Endodermal cell (in vitro differentiated cells): ENCODE results near the gene ST3GAL3. TPM values are rescaled to one million over a fixed set of nuclear protein-coding genes. Genes with fewer than 3 reads are reported as not detected.

ENCODE experiments used
- DNase-seq: peaks from one replicate; pipeline ENCODE4 v3.0.0-alpha.2; 2017
- H3K27ac ChIP-seq: 2 replicates; pipeline ENCODE4 v1.5.1; 2013; ENCODE audit warnings: mild to moderate bottlenecking, low read depth, low read length, moderate library complexity
- H3K27me3 ChIP-seq: 2 replicates; pipeline ENCODE4 v1.6.1; 2013; ENCODE audit warnings: mild to moderate bottlenecking, low read length, moderate library complexity; ENCODE audit not compliant: insufficient read depth, control insufficient read depth, poor library complexity, severe bottlenecking
- H3K36me3 ChIP-seq: 2 replicates; pipeline ENCODE4 v1.7.0; 2013; ENCODE audit warnings: mild to moderate bottlenecking, low read length, moderate library complexity; ENCODE audit not compliant: control insufficient read depth, insufficient read depth
- H3K4me1 ChIP-seq: one replicate; pipeline ENCODE4 v1.7.0; 2013; ENCODE audit warnings: low read length; ENCODE audit not compliant: control insufficient read depth, insufficient read depth
- H3K4me3 ChIP-seq: 2 replicates; pipeline ENCODE4 v1.5.1; 2013; ENCODE audit warnings: mild to moderate bottlenecking, low read length, moderate library complexity
- H3K9ac ChIP-seq: 2 replicates; pipeline ENCODE4 v1.6.1; 2013; ENCODE audit warnings: mild to moderate bottlenecking, low read length, moderate library complexity; ENCODE audit not compliant: poor library complexity, severe bottlenecking; ENCODE audit errors: extremely low read depth
- H3K9me3 ChIP-seq: 2 replicates; pipeline ENCODE4 v1.6.1; 2013; ENCODE audit warnings: mild to moderate bottlenecking, low read length, moderate library complexity; ENCODE audit not compliant: control insufficient read depth
- H3K27ac Mint-ChIP-seq: 2 replicates; pipeline ENCODE4 v1.8.0; 2020; ENCODE audit warnings: mixed read lengths
- H3K27me3 Mint-ChIP-seq: 2 replicates; pipeline ENCODE4 v1.8.0; 2021; ENCODE audit warnings: mild to moderate bottlenecking, mixed read lengths; ENCODE audit not compliant: insufficient read depth
- H3K36me3 Mint-ChIP-seq: 2 replicates; pipeline ENCODE4 v1.8.0; 2020; ENCODE audit warnings: low read depth, mixed read lengths
- H3K4me1 Mint-ChIP-seq: 2 replicates; pipeline ENCODE4 v1.8.0; 2020; ENCODE audit warnings: mixed read lengths
- H3K4me3 Mint-ChIP-seq: 2 replicates; pipeline ENCODE4 v1.8.0; 2020; ENCODE audit warnings: mild to moderate bottlenecking, moderate library complexity, mixed read lengths
- H3K9me3 Mint-ChIP-seq: 2 replicates; pipeline ENCODE4 v1.8.0; 2020; ENCODE audit warnings: mild to moderate bottlenecking, mixed read lengths
- CTCF ChIP-seq: fragments of 200-600 bp; sonication (generic); conservative IDR thresholded peaks from 2 replicates; pipeline ENCODE4 v1.5.0; 2021; ENCODE audit warnings: antibody characterized with exemption, mild to moderate bottlenecking
- WGBS, 2 experiments: methylation state at CpG; one replicate each; pipeline versions ENCODE4 v1.1.5 to v1.1.7; 2013; ENCODE audit warnings: missing lambda C conversion rate in 2 of 2, mixed read lengths in 1 of 2; ENCODE audit not compliant: insufficient coverage in 1 of 2, insufficient read length in 1 of 2; 5-methylcytosine and 5-hydroxymethylcytosine counted together
- total RNA-seq, 2 donors: library from RNA; stranded (reverse); fragmentation: NEBNext Ultra II Directional in 1 of 2; extraction: Animal tissue kit (Norgen Biotek cat#: 25700) in 1 of 2; gene quantifications; 2 replicates in 1 of 2; 3 replicates in 1 of 2; pipeline ENCODE4 v1.2.1, GENCODE V29; 2021

ST3GAL3 gene
- total RNA-seq, 2 donors from 2014 or later = 15.5 to 15.9 TPM

- no peaks in the 10 kb centered on the region for H3K9me3 Mint-ChIP-seq
- no peak for TF ChIP-seq CTCF
- Histone ChIP-seq H3K4me3 (no peak overlapping the region), H3K4me1 (no peaks in the 10 kb centered on the region), H3K9ac (no peak overlapping the region), H3K9me3 (no peaks in the 10 kb centered on the region), H3K36me3 (no peaks in the 10 kb centered on the region), H3K27me3 (no peaks in the 10 kb centered on the region), H3K27ac (no peak overlapping the region)
- no peaks in the 10 kb centered on the region for H3K4me1 Mint-ChIP-seq
- H3K27me3 Mint-ChIP-seq = no peaks in the 10 kb centered on the region
- no peaks in the 10 kb centered on the region for H3K36me3 Mint-ChIP-seq
- no peak overlapping the region for H3K4me3 Mint-ChIP-seq
- DNase-seq = no peak
- no peak overlapping the region for H3K27ac Mint-ChIP-seq
These were observed 47.6 kb downstream of the ST3GAL3 start for GRCh38 chr1:43754892-43755291.

DNA sequence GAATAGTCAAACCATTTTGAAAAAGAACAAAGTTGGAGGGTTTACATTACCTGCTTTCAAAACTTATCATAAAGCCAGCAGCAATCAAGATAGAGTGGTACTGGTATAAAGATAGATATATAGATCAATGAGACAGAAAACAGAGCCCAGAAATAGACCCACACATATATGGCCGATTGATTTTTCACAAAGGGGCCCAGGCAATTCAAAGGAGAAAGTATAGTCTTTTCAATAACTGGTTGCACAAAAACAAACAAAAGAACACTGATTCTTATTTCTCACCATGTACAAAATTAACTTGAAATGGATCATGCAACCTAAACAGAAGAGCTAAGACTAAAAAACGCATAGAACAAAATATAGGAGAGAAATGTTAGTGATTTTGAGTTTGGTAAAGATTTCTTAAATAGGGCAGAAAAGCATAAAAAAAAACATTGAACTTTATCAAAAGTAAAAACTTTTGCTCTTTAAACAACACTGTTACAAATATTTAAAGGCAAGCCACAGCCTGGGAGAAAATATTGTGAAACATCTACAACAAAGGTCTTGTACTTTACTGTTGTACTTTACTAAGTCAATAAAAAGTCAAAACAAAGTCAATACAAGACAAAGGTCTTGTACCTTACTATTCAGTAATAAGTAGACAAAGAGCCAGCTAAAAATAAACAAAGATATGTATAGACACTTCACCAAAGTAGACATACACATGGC lies 50.2 kb downstream of the ST3GAL3 start:
- Mint-ChIP-seq H3K36me3 (no peaks in the 10 kb centered on the region), H3K4me1 (no peaks in the 10 kb centered on the region), H3K9me3 (no peaks in the 10 kb centered on the region), H3K27ac (no peak overlapping the region), H3K27me3 (no peaks in the 10 kb centered on the region), H3K4me3 (no peak overlapping the region)
- Histone ChIP-seq H3K4me3 (no peak overlapping the region), H3K27me3 (no peaks in the 10 kb centered on the region), H3K4me1 (no peaks in the 10 kb centered on the region), H3K27ac (no peak overlapping the region), H3K9me3 (no peaks in the 10 kb centered on the region), H3K36me3 (no peaks in the 10 kb centered on the region), H3K9ac (no peak overlapping the region)
- no peak for TF ChIP-seq CTCF
- WGBS, 2 experiments = 90% methylated on average over 2 of the region's 2 CpGs; no CpG with 5 or more reads in 1 of the 2 experiments
- no peak for DNase-seq

DNA sequence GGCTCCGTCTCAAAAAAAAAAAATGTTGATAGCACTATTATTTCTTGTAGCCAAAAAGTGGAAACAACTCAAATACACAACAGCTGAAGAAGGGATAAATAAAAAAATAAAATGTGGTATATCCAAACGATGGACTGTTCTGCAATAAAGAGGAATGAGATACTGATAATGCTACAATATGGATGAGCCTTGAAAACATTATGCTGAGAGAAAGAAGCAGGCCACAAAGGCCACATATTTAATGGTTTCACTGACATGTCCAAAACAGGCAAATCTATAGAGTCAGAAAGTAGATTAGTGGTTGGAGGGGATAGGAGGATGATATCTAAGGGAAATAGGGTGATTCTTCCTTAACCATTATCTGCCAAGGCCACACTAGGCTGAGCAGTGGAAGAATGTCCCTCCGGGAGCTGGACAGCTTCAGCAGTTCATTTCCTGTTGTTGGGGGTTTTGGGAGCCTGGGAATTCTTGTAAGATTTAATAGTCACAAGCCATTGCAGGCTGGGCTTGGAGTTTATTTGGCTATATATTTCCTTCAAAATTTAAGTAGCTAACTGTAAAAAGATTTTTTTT lies 53.5 kb downstream of the ST3GAL3 start:
- TF ChIP-seq CTCF = no peak
- H3K27ac Mint-ChIP-seq = no peak overlapping the region

More for the DNA sequence above, 53.5 kb downstream of the ST3GAL3 start:
- Histone ChIP-seq H3K4me3 (no peak overlapping the region), H3K36me3 (no peaks in the 10 kb centered on the region), H3K9me3 (no peaks in the 10 kb centered on the region), H3K27ac (no peak overlapping the region), H3K9ac (no peak overlapping the region), H3K27me3 (no peaks in the 10 kb centered on the region), H3K4me1 (peaks cover 11% of the 10 kb centered on the region)
- peaks cover 8% of the 10 kb centered on the region for H3K4me1 Mint-ChIP-seq
- 91 to 93% methylated on average over 2 to 3 of the region's 3 CpGs for WGBS, 2 experiments
- DNase-seq = no peak
- no peaks in the 10 kb centered on the region for H3K36me3 Mint-ChIP-seq
- no peak overlapping the region for H3K4me3 Mint-ChIP-seq
- H3K27me3 Mint-ChIP-seq = no peaks in the 10 kb centered on the region
- H3K9me3 Mint-ChIP-seq = no peaks in the 10 kb centered on the region
